Fibroblast of lung (primary cell): Measurements from ENCODE around the gene MAOA. TPM values are rescaled to one million over a fixed set of nuclear protein-coding genes. Genes with fewer than 3 reads are reported as not detected.

Experiments
- DNase-seq, 2 donors: peaks; one replicate each; pipeline versions ENCODE4 v3.0.0 to v3.0.0-alpha.2; 2010; ENCODE audit warnings: low read depth in 2 of 2
- H2AFZ ChIP-seq: 2 replicates; pipeline ENCODE4 v1.5.1; 2012; ENCODE audit warnings: low read length, control low read depth, inconsistent platforms
- H3K27ac ChIP-seq: 2 replicates; pipeline ENCODE4 v1.5.1; 2011; ENCODE audit warnings: low read length, control low read depth; ENCODE audit not compliant: insufficient read depth
- H3K27me3 ChIP-seq: 2 replicates; pipeline ENCODE4 v1.5.1; 2011; ENCODE audit warnings: mild to moderate bottlenecking, low read length; ENCODE audit not compliant: control insufficient read depth, insufficient read depth
- H3K36me3 ChIP-seq: 2 replicates; pipeline ENCODE4 v1.5.1; 2011; ENCODE audit warnings: low read length; ENCODE audit not compliant: control insufficient read depth, insufficient read depth
- H3K4me1 ChIP-seq: 2 replicates; pipeline ENCODE4 v1.5.1; 2011; ENCODE audit warnings: low read length; ENCODE audit not compliant: control insufficient read depth, insufficient read depth; ENCODE audit errors: extremely low read depth
- H3K4me2 ChIP-seq: 2 replicates; pipeline ENCODE4 v1.5.1; 2011; ENCODE audit warnings: low read length, control low read depth; ENCODE audit not compliant: insufficient read depth; ENCODE audit errors: extremely low read depth
- H3K4me3 ChIP-seq, 4 experiments: fragments of 200-600 bp in 1 of 4; sonication (generic) in 1 of 4; replicated peaks in 1 of 4; 2 replicates each; pipeline ENCODE4 v1.5.1; 2011 to 2016; ENCODE audit warnings: low read length in 4 of 4, low read depth in 3 of 4, mild to moderate bottlenecking in 3 of 4, control low read depth in 2 of 4, inconsistent platforms in 1 of 4, mixed read lengths in 1 of 4; ENCODE audit not compliant: insufficient read depth in 1 of 4; ENCODE audit errors: control extremely low read depth in 1 of 4
- H3K79me2 ChIP-seq: 2 replicates; pipeline ENCODE4 v1.5.1; 2012; ENCODE audit warnings: mild to moderate bottlenecking, low read length, inconsistent platforms; ENCODE audit not compliant: control insufficient read depth, insufficient read depth
- H3K9ac ChIP-seq: 2 replicates; pipeline ENCODE4 v1.5.1; 2011; ENCODE audit warnings: mild to moderate bottlenecking, low read length, control low read depth; ENCODE audit not compliant: insufficient read depth
- H3K9me3 ChIP-seq: 2 replicates; pipeline ENCODE4 v1.5.1; 2012; ENCODE audit warnings: low read depth, low read length; ENCODE audit not compliant: control insufficient read depth, insufficient read depth
- H4K20me1 ChIP-seq: 2 replicates; pipeline ENCODE4 v1.5.1; 2011; ENCODE audit warnings: low read length; ENCODE audit not compliant: control insufficient read depth, insufficient read depth; ENCODE audit errors: extremely low read depth
- EZH2 ChIP-seq: IDR thresholded peaks from 2 replicates; pipeline ENCODE4 v1.5.1; 2012; ENCODE audit warnings: low read length, control low read depth, mild to moderate bottlenecking; ENCODE audit errors: missing control alignments
- polyA plus RNA-seq, 2 donors: library from polyadenylated mRNA; depleted of rRNA in 1 of 2; stranded (reverse) in 1 of 2; unstranded in 1 of 2; fragments of >200 nt; gene quantifications; 2 replicates each; pipeline ENCODE4 v1.2.1, GENCODE V29; 2011 to 2012; ENCODE audit warnings: missing spikeins in 1 of 2
- total RNA-seq: library from RNA; depleted of rRNA; stranded (reverse); fragments of >200 nt; gene quantifications from 2 replicates; pipeline ENCODE4 v1.2.1, GENCODE V29; 2014
- TF ChIP-seq, protein P1 (sequence below), 2 donors: IDR thresholded peaks in 1 of 2; conservative IDR thresholded peaks in 1 of 2; 1 replicate in 1 of 2; 2 replicates in 1 of 2; pipeline ENCODE4 v1.5.1; 2011 to 2012; ENCODE audit warnings: low read length in 2 of 2, control low read depth in 1 of 2, inconsistent platforms in 1 of 2, low read depth in 1 of 2, mild to moderate bottlenecking in 1 of 2

The MAOA gene
- total and polyA plus RNA-seq, 2 donors (not counting 1 experiment from before 2014, with no cell fraction given), result 12.8 to 27.6 TPM

DNA sequence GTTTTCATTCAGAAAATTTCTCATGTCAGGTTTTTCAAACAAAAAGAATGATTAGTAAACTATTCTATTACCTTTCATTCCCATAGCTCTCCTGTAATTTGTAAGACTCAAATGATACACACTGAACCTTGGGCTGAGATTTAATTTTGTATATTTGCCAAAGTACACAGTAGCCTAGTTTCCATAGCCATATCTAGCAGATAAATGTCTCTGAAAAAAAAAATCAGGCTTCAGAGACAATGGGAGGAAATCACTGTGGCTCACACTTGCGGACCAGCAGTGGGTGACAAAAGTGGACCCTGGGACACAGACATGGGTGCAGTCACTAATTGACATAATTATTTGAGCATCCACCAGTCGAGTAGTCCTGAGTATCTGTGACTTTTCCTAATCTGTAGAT lies 46.6 kb downstream of the MAOA start:
- TF ChIP-seq, protein P1, sequence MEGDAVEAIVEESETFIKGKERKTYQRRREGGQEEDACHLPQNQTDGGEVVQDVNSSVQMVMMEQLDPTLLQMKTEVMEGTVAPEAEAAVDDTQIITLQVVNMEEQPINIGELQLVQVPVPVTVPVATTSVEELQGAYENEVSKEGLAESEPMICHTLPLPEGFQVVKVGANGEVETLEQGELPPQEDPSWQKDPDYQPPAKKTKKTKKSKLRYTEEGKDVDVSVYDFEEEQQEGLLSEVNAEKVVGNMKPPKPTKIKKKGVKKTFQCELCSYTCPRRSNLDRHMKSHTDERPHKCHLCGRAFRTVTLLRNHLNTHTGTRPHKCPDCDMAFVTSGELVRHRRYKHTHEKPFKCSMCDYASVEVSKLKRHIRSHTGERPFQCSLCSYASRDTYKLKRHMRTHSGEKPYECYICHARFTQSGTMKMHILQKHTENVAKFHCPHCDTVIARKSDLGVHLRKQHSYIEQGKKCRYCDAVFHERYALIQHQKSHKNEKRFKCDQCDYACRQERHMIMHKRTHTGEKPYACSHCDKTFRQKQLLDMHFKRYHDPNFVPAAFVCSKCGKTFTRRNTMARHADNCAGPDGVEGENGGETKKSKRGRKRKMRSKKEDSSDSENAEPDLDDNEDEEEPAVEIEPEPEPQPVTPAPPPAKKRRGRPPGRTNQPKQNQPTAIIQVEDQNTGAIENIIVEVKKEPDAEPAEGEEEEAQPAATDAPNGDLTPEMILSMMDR (conservative IDR thresholded peaks at IDR 0.05 in 1 of 2, IDR thresholded peaks at IDR 0.05 in 1 of 2; ENCODE audit: low read depth in 1 of 2, low read length in 2 of 2), result no peak
- TF ChIP-seq EZH2, result no peak

DNA sequence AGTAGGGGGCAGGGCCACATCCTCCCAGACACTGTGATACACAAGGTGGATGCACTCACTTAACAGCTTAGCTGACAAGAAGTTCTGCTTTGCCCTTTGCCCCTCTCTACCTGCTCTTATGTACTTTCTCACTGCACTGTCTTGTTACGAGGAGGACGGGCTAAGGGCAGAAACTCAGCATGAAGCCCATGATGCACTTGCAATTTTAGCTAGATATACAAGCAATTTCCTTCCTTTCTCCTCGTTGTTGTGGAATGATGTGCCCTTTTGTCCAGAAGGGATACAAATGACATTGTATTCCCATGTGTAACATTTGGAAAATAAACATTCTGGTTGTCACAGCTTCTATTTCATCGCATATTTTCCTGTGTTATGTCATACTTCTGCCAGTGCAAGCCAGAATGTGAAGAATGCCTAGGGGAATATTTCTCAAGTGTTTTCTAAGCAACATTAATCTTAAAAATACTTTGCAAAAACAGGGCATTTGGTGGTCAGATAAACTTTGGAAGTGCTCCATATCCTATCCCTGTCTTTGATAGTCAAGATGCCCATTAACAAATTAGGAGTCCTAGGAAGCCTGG lies 47.2 kb downstream of the MAOA start:
- H2AFZ ChIP-seq, result no peak overlapping the region
- H3K27ac ChIP-seq, result no peak overlapping the region
- H3K36me3 ChIP-seq, result no peaks in the 10 kb centered on the region
- no peaks in the 10 kb centered on the region for H4K20me1 ChIP-seq
- no peaks in the 10 kb centered on the region for H3K9me3 ChIP-seq
- peak overlapping the region; percentile 35 for H3K4me2 ChIP-seq
- TF ChIP-seq, protein P1 (conservative IDR thresholded peaks at IDR 0.05 in 1 of 2, IDR thresholded peaks at IDR 0.05 in 1 of 2; ENCODE audit: low read depth in 1 of 2, low read length in 2 of 2), result no peak
- no peak for TF ChIP-seq EZH2
- H3K4me3 ChIP-seq, result no peak overlapping the region
- no peaks in the 10 kb centered on the region for H3K79me2 ChIP-seq
- peaks cover 8% of the 10 kb centered on the region for H3K4me1 ChIP-seq
- H3K27me3 ChIP-seq, result no peaks in the 10 kb centered on the region
- no peak overlapping the region for H3K9ac ChIP-seq
- peak; percentile 64 to 69 for DNase-seq

More for the DNA sequence above, 46.6 kb downstream of the MAOA start:
- H3K27me3 ChIP-seq, result no peaks in the 10 kb centered on the region
- no peak overlapping the region for H3K4me2 ChIP-seq
- no peak overlapping the region for H3K4me3 ChIP-seq
- peaks cover 8% of the 10 kb centered on the region for H3K4me1 ChIP-seq
- DNase-seq, result peak in 1 of 2 donors; percentile 2
- no peaks in the 10 kb centered on the region for H3K79me2 ChIP-seq
- no peaks in the 10 kb centered on the region for H4K20me1 ChIP-seq
- H3K9ac ChIP-seq, result no peak overlapping the region
- H3K27ac ChIP-seq, result no peak overlapping the region
- H2AFZ ChIP-seq, result no peak overlapping the region
- no peaks in the 10 kb centered on the region for H3K36me3 ChIP-seq
- no peaks in the 10 kb centered on the region for H3K9me3 ChIP-seq

DNA sequence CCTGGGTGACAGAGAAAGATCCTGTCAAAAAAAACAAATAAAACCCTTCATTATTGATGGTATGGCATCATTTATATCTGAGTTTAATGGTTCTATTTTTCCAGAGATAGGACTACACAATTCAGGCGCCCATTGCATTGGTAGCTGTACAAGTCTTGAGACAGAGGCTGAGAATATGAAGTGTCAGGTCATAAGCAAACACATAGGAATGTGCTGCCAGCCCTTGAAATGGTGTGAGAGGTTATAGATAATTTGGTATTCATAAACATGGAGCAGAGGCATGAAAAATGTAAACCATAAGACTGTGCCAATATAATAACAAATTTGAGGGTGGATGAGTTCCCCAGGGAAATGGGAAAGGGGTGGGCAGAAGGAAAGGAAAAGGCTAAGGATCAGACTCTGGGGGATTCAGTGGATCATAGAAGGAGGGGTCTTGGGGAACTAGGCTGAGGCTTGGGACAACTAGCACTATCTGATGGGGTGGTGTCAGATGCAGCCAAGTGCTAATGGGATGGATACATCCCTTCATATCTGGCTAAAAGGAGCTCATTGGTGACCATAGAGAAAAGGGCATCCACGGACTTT lies 50.8 kb downstream of the MAOA start:
- Histone ChIP-seq H3K9me3 (no peaks in the 10 kb centered on the region), H2AFZ (no peak overlapping the region), H3K9ac (no peak overlapping the region), H3K27ac (no peak overlapping the region), H3K4me2 (peak overlapping the region; percentile 13), H3K27me3 (no peaks in the 10 kb centered on the region), H4K20me1 (no peaks in the 10 kb centered on the region), H3K36me3 (no peaks in the 10 kb centered on the region), H3K79me2 (no peaks in the 10 kb centered on the region), H3K4me1 (peaks cover 8% of the 10 kb centered on the region), H3K4me3 (no peak overlapping the region)
- DNase-seq, result peak in 1 of 2 donors; percentile 71
- no peak for TF ChIP-seq EZH2
- TF ChIP-seq, protein P1 (conservative IDR thresholded peaks at IDR 0.05 in 1 of 2, IDR thresholded peaks at IDR 0.05 in 1 of 2; ENCODE audit: low read depth in 1 of 2, low read length in 2 of 2), result no peak
